ENCODE data around the gene CEND1. TPM values are rescaled to one million over a fixed set of nuclear protein-coding genes. Genes with fewer than 3 reads are reported as not detected.
"Not testable (repeated sequence)": the region's sequence is repeated elsewhere in the genome, so short reads cannot be mapped to it uniquely, and the experiment has no call there.

The CEND1 gene
- total RNA-seq, 1 donor from 2014 or later, result 2.0 TPM

GRCh38 chr11:766106-766935 lies 23.6 kb downstream of the CEND1 start:
- intact Hi-C loops (cut with micrococcal nuclease), result loop anchor here (5.0 kb wide), 1 partner anchor 39 kb away; no protein-coding TSS in a partner anchor

- intact Hi-C loops (cut with micrococcal nuclease), result loop anchor here (5.0 kb wide), 1 partner anchor 38 kb away; no protein-coding TSS in a partner anchor
Measured at GRCh38 chr11:765802-766091, 24.1 kb downstream of the CEND1 start.

GRCh38 chr11:765025-765801 lies 24.7 kb downstream of the CEND1 start:
- intact Hi-C loops (cut with micrococcal nuclease), result loop anchor here (5.0 kb wide), 1 partner anchor 38 kb away; no protein-coding TSS in a partner anchor

GRCh38 chr11:764322-765024 lies 25.4 kb downstream of the CEND1 start:
- intact Hi-C loops (cut with micrococcal nuclease), result loop anchor here (5.0 kb wide), 1 partner anchor 37 kb away; no protein-coding TSS in a partner anchor

GRCh38 chr11:763549-764321 lies 26.2 kb downstream of the CEND1 start:
- intact Hi-C loops (cut with micrococcal nuclease), result no loop called here

GRCh38 chr11:763073-763463 lies 26.8 kb downstream of the CEND1 start:
- intact Hi-C loops (cut with micrococcal nuclease), result no loop called here

- intact Hi-C loops (cut with micrococcal nuclease), result no loop called here
Measured at GRCh38 chr11:762421-763072, 27.3 kb downstream of the CEND1 start.

GRCh38 chr11:761526-762108 lies 28.3 kb downstream of the CEND1 start:
- intact Hi-C loops (cut with micrococcal nuclease), result no loop called here

- intact Hi-C loops (cut with micrococcal nuclease), result no loop called here
Measured at GRCh38 chr11:760236-760635, 29.7 kb downstream of the CEND1 start.

- intact Hi-C loops (cut with micrococcal nuclease), result loop anchor here (5.0 kb wide), 1 partner anchor 48 kb away; the partner anchor contains the start of gene SLC25A22
Measured at GRCh38 chr11:749731-750130, 40.2 kb downstream of the CEND1 start.

GRCh38 chr11:748007-748359 lies 41.9 kb downstream of the CEND1 start:
- intact Hi-C loops (cut with micrococcal nuclease), result loop anchor here (5.0 kb wide), 1 partner anchor 49 kb away; the partner anchor contains the start of gene SLC25A22

- intact Hi-C loops (cut with micrococcal nuclease), result loop anchor here (1.0 to 5.0 kb wide), 2 partner anchors 50 to 52 kb away; partner anchors contain the start of genes DEAF1, SLC25A22 and TMEM80
Measured at GRCh38 chr11:747158-748006, 42.5 kb downstream of the CEND1 start, which contains the start of gene TALDO1. TSS of gene TALDO1 (plus strand) at chr11:747464. CDS start at chr11:747482, 18 bp downstream.

- intact Hi-C loops (cut with micrococcal nuclease), result loop anchor here (1.0 to 5.0 kb wide), 2 partner anchors 51 kb away; partner anchors contain the start of genes DEAF1, SLC25A22 and TMEM80
Measured at GRCh38 chr11:746289-747157, 43.4 kb downstream of the CEND1 start.

GRCh38 chr11:745428-745827 lies 44.5 kb downstream of the CEND1 start:
- intact Hi-C loops (cut with micrococcal nuclease), result loop anchor here (5.0 kb wide), 1 partner anchor 52 kb away; the partner anchor contains the start of gene SLC25A22

GRCh38 chr11:742571-743201 lies 47.2 kb downstream of the CEND1 start:
- intact Hi-C loops (cut with micrococcal nuclease), result no loop called here

GRCh38 chr11:742156-742546 lies 47.7 kb downstream of the CEND1 start:
- intact Hi-C loops (cut with micrococcal nuclease), result no loop called here

GRCh38 chr11:737899-738298 lies 52.0 kb downstream of the CEND1 start:
- intact Hi-C loops (cut with micrococcal nuclease), result not testable (repeated sequence)
